Activated CD4-positive, alpha-beta T cell treated with anti-CD3 and anti-CD28 coated beads for 24 hours (primary cell): Measurements from ENCODE around the gene AHI1.
"Not testable (repeated sequence)": the region's sequence is repeated elsewhere in the genome, so short reads cannot be mapped to it uniquely, and the experiment has no call there.

Source experiments
- DNase-seq, 2 donors: peaks; one replicate each; pipeline ENCODE4 v3.0.0-alpha.2; 2020; ENCODE audit warnings: low read depth in 2 of 2

The AHI1 gene

GRCh38 chr6:135505648-135506047 lies 8.1 kb upstream of the AHI1 start:
- DNase-seq: no peak

GRCh38 chr6:135505222-135505621 lies 7.7 kb upstream of the AHI1 start:
- DNase-seq: no peak

GRCh38 chr6:135504734-135505133 lies 7.2 kb upstream of the AHI1 start:
- DNase-seq: no peak

GRCh38 chr6:135503703-135504475 lies 6.3 kb upstream of the AHI1 start:
- no peak for DNase-seq

- DNase-seq: no peak
These were observed 2.2 kb upstream of the AHI1 start for GRCh38 chr6:135499441-135500340.

- DNase-seq: peak; percentile 35 to 36
These were observed 773 bp upstream of the AHI1 start for GRCh38 chr6:135498185-135498841.

GRCh38 chr6:135496800-135497411 lies 634 bp downstream of the AHI1 start:
- no peak for DNase-seq

- no peak for DNase-seq
These were observed 4.2 kb downstream of the AHI1 start for GRCh38 chr6:135493218-135493961.

- no peak for DNase-seq
These were observed 7.2 kb downstream of the AHI1 start for GRCh38 chr6:135490381-135490780.

- no peak for DNase-seq
These were observed 9.5 kb downstream of the AHI1 start for GRCh38 chr6:135488023-135488422.

GRCh38 chr6:135483903-135484302 lies 13.6 kb downstream of the AHI1 start:
- DNase-seq: not testable (repeated sequence)

GRCh38 chr6:135481783-135482369 lies 15.7 kb downstream of the AHI1 start:
- DNase-seq: no peak

- DNase-seq: no peak
These were observed 17.9 kb downstream of the AHI1 start for GRCh38 chr6:135479601-135480000.

GRCh38 chr6:135478626-135479025 lies 18.9 kb downstream of the AHI1 start:
- no peak for DNase-seq

GRCh38 chr6:135475292-135475886 lies 22.2 kb downstream of the AHI1 start:
- DNase-seq: no peak

- DNase-seq: no peak
These were observed 23.2 kb downstream of the AHI1 start for GRCh38 chr6:135474362-135474761.

GRCh38 chr6:135465903-135466302 lies 31.6 kb downstream of the AHI1 start:
- DNase-seq: no peak

- no peak for DNase-seq
These were observed 32.2 kb downstream of the AHI1 start for GRCh38 chr6:135465307-135465706.

- no peak for DNase-seq
These were observed 32.9 kb downstream of the AHI1 start for GRCh38 chr6:135464634-135465033.

GRCh38 chr6:135461208-135461607 lies 36.3 kb downstream of the AHI1 start:
- no peak for DNase-seq
